GM12801 (cell line): ENCODE data around the gene ATXN10.

Experiments
- TF ChIP-seq, protein P1 (sequence below): IDR thresholded peaks from one replicate; pipeline ENCODE4 v1.5.1; 2011; ENCODE audit warnings: control low read depth; ENCODE audit not compliant: insufficient read length; ENCODE audit errors: extremely low read depth

Gene ATXN10

GRCh38 chr22:45726081-45726480, 54.4 kb downstream of the ATXN10 start:
- TF ChIP-seq, protein P1, sequence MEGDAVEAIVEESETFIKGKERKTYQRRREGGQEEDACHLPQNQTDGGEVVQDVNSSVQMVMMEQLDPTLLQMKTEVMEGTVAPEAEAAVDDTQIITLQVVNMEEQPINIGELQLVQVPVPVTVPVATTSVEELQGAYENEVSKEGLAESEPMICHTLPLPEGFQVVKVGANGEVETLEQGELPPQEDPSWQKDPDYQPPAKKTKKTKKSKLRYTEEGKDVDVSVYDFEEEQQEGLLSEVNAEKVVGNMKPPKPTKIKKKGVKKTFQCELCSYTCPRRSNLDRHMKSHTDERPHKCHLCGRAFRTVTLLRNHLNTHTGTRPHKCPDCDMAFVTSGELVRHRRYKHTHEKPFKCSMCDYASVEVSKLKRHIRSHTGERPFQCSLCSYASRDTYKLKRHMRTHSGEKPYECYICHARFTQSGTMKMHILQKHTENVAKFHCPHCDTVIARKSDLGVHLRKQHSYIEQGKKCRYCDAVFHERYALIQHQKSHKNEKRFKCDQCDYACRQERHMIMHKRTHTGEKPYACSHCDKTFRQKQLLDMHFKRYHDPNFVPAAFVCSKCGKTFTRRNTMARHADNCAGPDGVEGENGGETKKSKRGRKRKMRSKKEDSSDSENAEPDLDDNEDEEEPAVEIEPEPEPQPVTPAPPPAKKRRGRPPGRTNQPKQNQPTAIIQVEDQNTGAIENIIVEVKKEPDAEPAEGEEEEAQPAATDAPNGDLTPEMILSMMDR: no peak

DNA sequence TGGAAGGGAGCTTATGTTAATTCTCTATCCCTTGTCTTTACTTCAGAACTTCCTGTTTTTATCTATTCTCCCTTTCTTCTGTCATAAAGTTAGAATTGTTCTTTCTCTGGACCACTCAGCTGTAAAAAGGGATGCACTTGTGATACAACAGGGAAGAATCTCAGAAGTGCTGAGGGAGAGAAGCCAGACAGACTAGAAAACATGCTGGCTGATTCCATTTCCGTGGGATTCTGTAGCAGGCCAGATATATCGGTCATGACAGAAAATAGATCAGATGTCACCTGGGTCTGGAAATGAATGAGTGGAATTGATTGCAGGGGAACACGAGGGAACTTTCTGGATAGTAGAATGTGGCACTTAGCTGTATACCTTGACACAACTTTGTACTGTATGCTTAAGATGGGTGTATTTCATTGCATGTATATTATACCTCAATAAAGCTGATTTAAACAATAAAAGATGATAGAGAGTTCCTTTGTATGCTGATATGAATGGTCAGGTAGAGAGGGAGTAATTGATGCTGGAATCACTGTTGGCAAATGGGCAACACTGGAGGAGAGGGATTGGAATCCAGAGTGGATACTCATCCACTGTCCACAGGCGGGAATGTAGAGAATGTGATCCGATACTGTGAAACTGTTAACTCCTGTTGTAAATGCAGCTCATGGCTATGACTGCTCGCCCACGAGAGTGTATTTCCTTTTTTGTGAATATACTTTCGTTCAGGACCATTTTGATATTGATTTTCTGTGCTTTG, 59.6 kb downstream of the ATXN10 start:
- TF ChIP-seq, protein P1: no peak

- TF ChIP-seq, protein P1: no peak
Observed at GRCh38 chr22:45731798-45732495, 60.3 kb downstream of the ATXN10 start.

DNA sequence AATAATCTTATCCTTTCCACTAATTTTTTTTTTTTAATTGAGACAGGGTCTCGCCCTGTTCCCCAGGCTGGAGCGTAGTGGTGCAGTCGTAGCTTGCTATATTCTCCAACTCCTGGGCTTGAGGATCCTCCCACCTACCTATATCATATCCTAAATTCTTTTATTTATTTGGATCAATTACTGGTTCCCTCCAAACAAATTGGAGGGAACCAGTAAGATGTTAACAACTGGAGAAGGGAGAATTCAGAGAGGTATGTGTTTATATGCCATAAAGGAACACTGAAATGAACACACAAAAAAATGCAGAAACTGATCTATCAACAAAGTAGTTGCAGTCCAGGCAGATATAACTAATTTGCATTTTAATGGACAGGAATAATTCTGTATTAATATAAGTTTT, 63.6 kb downstream of the ATXN10 start:
- TF ChIP-seq, protein P1: no peak

DNA sequence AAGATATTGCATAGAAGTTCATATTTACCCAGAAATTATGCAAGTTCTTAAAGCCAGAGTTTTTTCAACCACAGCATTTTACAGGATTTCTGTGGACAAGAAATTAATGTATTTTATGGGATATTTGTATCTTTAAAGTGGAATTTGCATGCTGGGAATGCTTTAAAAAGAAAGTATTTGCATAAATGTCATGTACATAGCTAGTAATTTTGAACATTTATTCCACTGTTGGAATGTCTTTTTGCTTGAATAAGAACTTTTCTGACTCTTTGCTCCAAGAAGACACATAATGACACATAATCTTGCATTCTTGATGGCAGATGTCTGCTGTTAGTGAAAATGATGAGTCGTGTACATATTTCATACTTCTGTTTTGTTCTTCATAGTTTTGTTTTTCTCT, 66.6 kb downstream of the ATXN10 start:
- TF ChIP-seq, protein P1: no peak

GRCh38 chr22:45740236-45740635, 68.6 kb downstream of the ATXN10 start:
- TF ChIP-seq, protein P1: no peak

GRCh38 chr22:45742866-45743450, 71.3 kb downstream of the ATXN10 start:
- TF ChIP-seq, protein P1: no peak
